ENCODE results near the gene ANAPC4. TPM values are rescaled to one million over a fixed set of nuclear protein-coding genes. Genes with fewer than 3 reads are reported as not detected.

The ANAPC4 gene
- total RNA-seq, 2 donors from 2014 or later = 25.7 to 33.9 TPM

DNA sequence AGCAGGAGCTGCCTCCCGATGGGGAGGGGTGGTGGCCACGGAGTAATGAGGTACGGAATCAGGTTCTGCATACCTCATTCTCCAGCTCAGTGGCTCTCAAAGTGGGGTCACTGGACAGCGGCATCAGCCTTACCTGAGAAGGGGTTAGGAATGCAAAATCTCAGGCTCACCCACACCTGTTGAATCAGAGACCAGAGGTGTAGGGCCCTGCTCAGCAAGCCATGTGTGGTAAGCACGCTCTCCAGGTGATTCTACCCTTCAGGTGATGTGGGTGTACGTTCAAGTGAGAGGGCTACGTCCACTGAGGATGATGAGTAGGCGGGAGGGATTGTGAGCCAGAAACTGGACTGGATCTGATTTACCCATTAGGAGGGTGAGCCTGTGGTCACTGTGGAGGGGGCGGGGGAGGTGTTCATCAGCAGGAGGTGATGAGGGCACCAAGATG, 65.8 kb downstream of the ANAPC4 start:
- Histone ChIP-seq H3K4me1 (peaks cover 9% of the 10 kb centered on the region), H3K36me3 (replicated peaks in 1 of 2; ENCODE audit: insufficient read depth in 1 of 2, low read depth in 2 of 2) (no peaks in the 10 kb centered on the region), H3K27me3 (no peaks in the 10 kb centered on the region), H3K4me3 (no peak overlapping the region), H3K27ac (no peak overlapping the region), H3K9me3 (no peaks in the 10 kb centered on the region)
- no peak for TF ChIP-seq POLR2A (IDR thresholded peaks at IDR 0.05)
- TF ChIP-seq, protein P1, sequence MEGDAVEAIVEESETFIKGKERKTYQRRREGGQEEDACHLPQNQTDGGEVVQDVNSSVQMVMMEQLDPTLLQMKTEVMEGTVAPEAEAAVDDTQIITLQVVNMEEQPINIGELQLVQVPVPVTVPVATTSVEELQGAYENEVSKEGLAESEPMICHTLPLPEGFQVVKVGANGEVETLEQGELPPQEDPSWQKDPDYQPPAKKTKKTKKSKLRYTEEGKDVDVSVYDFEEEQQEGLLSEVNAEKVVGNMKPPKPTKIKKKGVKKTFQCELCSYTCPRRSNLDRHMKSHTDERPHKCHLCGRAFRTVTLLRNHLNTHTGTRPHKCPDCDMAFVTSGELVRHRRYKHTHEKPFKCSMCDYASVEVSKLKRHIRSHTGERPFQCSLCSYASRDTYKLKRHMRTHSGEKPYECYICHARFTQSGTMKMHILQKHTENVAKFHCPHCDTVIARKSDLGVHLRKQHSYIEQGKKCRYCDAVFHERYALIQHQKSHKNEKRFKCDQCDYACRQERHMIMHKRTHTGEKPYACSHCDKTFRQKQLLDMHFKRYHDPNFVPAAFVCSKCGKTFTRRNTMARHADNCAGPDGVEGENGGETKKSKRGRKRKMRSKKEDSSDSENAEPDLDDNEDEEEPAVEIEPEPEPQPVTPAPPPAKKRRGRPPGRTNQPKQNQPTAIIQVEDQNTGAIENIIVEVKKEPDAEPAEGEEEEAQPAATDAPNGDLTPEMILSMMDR (IDR thresholded peaks at IDR 0.05) = no peak
- DNase-seq (no peak), ATAC-seq (no peak)
- WGBS, 2 donors = 73 to 80% methylated on average over 6 to 9 of the region's 9 CpGs
- intact Hi-C loops (cut with DNase I) = loop anchor here (5.0 kb wide), 1 partner anchor 329 kb away; no protein-coding TSS in a partner anchor

DNA sequence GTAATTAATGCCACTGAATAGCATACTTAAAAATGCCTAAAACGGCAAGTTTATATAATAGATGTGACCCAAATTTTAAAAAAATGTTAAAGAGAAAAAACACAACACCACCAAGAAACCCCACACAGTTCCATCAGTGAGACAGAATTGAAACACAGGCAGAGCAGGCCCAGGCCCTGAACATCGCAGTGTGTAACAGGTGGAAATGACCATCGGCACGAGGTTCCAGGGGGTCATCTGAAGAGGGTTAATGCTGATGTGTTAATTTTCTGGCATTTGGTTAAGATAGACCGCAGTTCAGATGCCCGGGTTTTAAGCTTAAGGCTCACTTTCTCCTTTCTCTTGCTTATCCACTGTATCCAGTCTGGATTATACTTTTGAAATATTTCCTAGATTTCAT, 66.8 kb downstream of the ANAPC4 start:
- H3K36me3 ChIP-seq (replicated peaks in 1 of 2; ENCODE audit: insufficient read depth in 1 of 2, low read depth in 2 of 2) = no peaks in the 10 kb centered on the region
- H3K4me3 ChIP-seq = no peak overlapping the region
- no peak overlapping the region for H3K27ac ChIP-seq
- WGBS, 2 donors = 92% methylated on average over 6 of the region's 6 CpGs
- H3K4me1 ChIP-seq = peaks cover 9% of the 10 kb centered on the region
- TF ChIP-seq, protein P1 (IDR thresholded peaks at IDR 0.05) = no peak
- TF ChIP-seq POLR2A (IDR thresholded peaks at IDR 0.05) = no peak
- intact Hi-C loops (cut with DNase I) = loop anchor here (5.0 kb wide), 1 partner anchor 328 kb away; no protein-coding TSS in a partner anchor
- ATAC-seq (no peak), DNase-seq (no peak)
- H3K9me3 ChIP-seq = no peaks in the 10 kb centered on the region
- no peaks in the 10 kb centered on the region for H3K27me3 ChIP-seq

DNA sequence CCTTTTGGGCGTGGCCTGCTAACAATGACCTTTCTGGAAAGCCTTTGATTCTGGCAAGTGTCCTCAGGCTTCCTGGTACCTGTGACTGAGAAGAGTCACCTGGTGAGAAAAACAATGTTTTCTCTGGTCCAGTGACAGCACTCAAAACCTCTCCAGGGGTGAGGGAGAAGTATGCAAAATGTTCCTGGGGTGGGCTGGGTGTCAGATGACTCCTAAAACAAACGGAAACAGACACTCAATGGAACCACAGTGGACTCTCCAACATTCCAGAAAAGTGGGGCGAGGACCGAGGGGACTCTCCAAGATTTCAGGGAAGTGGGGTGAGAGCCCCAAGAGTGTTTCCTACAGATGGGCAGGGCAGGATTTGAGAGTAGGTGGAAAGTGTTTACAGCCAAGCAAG, 69.5 kb downstream of the ANAPC4 start:
- Histone ChIP-seq H3K27me3 (no peaks in the 10 kb centered on the region), H3K4me1 (no peaks in the 10 kb centered on the region), H3K36me3 (replicated peaks in 1 of 2; ENCODE audit: insufficient read depth in 1 of 2, low read depth in 2 of 2) (no peaks in the 10 kb centered on the region), H3K9me3 (no peaks in the 10 kb centered on the region), H3K27ac (no peak overlapping the region), H3K4me3 (no peak overlapping the region)
- no peak for ATAC-seq
- intact Hi-C loops (cut with DNase I) = no loop called here
- WGBS, 2 donors = 54 to 64% methylated on average over 4 of the region's 4 CpGs
- TF ChIP-seq, protein P1 (IDR thresholded peaks at IDR 0.05) = no peak
- no peak for TF ChIP-seq POLR2A (IDR thresholded peaks at IDR 0.05)
- no peak for DNase-seq

DNA sequence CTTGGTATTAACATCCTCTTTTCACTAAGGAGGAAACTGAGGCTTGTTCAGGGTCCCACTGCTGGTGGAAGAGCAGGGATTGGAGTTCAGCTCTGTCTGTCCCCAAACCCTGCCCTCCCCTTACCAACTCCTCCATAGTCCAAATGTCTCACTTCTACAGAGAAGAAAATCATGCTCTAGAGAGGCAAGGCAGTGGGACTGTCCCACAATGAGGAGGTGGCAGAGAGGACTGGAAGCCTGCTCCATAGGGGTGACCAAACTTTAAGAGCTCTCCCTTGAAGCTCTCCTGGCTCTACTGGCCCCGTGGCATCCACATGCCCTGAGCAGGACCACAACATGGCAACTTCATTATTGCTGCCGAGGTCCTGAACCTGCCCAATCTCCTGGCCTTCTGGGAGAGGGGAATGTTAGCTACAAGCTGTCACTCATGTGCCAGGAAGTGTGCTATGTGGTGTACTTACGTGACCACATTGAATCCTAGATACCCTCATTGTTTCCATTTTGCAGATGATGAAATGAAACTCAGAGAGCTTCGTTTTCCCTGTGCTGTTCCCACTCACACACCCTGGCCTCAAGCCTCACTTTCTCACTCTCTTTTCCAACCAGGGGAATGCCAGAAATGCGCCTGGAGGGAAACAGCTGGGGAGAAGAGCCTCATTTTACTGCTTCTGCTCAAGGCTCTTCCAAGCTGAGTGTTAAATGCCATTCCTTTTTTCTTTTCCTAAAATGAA, 71.5 kb downstream of the ANAPC4 start:
- no peak for DNase-seq
- intact Hi-C loops (cut with DNase I) = no loop called here
- H3K27me3 ChIP-seq = no peaks in the 10 kb centered on the region
- H3K4me3 ChIP-seq = no peak overlapping the region
- no peak for TF ChIP-seq POLR2A (IDR thresholded peaks at IDR 0.05)
- TF ChIP-seq, protein P1 (IDR thresholded peaks at IDR 0.05) = no peak
- ATAC-seq = no peak
- no peak overlapping the region for H3K27ac ChIP-seq
- no peaks in the 10 kb centered on the region for H3K4me1 ChIP-seq
- no peaks in the 10 kb centered on the region for H3K36me3 ChIP-seq (replicated peaks in 1 of 2; ENCODE audit: insufficient read depth in 1 of 2, low read depth in 2 of 2)
- H3K9me3 ChIP-seq = no peaks in the 10 kb centered on the region
- WGBS, 2 donors = 66 to 71% methylated on average over 5 of the region's 5 CpGs

DNA sequence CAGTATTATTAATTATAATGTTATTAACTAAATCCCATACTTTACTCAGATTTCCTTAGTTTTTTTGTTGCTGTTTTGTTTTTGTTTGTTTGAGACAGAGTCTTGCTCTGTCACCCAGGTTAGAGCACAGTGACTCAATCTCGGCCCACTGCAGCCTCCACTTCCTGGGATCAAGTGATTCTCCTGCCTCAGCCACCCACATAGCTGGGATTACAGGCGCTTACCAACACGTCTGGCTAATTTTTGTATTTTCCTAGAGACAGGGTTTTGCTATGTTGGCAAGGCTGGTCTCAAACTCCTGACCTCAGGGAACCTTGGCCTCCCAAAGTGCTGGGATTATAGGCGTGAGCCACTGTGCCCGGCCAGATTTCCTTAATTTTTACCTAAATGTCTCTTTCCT, 72.2 kb downstream of the ANAPC4 start:
- H3K4me1 ChIP-seq = no peaks in the 10 kb centered on the region
- H3K27me3 ChIP-seq = no peaks in the 10 kb centered on the region
- intact Hi-C loops (cut with DNase I) = no loop called here
- H3K27ac ChIP-seq = no peak overlapping the region
- no peaks in the 10 kb centered on the region for H3K36me3 ChIP-seq (replicated peaks in 1 of 2; ENCODE audit: insufficient read depth in 1 of 2, low read depth in 2 of 2)
- ATAC-seq (no peak), DNase-seq (no peak)
- no peak overlapping the region for H3K4me3 ChIP-seq
- TF ChIP-seq POLR2A (IDR thresholded peaks at IDR 0.05) = no peak
- TF ChIP-seq, protein P1 (IDR thresholded peaks at IDR 0.05) = no peak
- 79 to 82% methylated on average over 5 of the region's 5 CpGs for WGBS, 2 donors
- H3K9me3 ChIP-seq = no peaks in the 10 kb centered on the region
